ENCODE results near the gene COX18.

GRCh38 chr4:73006286-73006990 is 63.1 kb downstream of the COX18 start:
- TF ChIP-seq POLR2A (IDR thresholded peaks at IDR 0.05) (no peak), CTCF (IDR thresholded peaks at IDR 0.05 in 8 of 11, conservative IDR thresholded peaks at IDR 0.05 in 3 of 11) (no peak), POLR2AphosphoS5 (IDR thresholded peaks at IDR 0.05) (no peak)

Data from spleen (tissue), 7 donors.